H9 (cell line): ENCODE measurements around the gene CNNM2. TPM values are rescaled to one million over a fixed set of nuclear protein-coding genes. Genes with fewer than 3 reads are reported as not detected.
"Not testable (repeated sequence)": the region's sequence is repeated elsewhere in the genome, so short reads cannot be mapped to it uniquely, and the experiment has no call there.

Source experiments
- DNase-seq: peaks from one replicate; pipeline ENCODE4 v3.0.0-alpha.2; 2017
- H2AFZ ChIP-seq: one replicate; pipeline ENCODE4 v1.6.1; 2013; ENCODE audit warnings: mild to moderate bottlenecking, low read length, control low read depth, moderate library complexity
- H2AK5ac ChIP-seq: 2 replicates; pipeline ENCODE4 v1.6.1; 2013; ENCODE audit warnings: low read length, control low read depth, mixed read lengths; ENCODE audit not compliant: insufficient read length
- H2BK120ac ChIP-seq: one replicate; pipeline ENCODE4 v1.6.1; 2013; ENCODE audit warnings: low read depth, mild to moderate bottlenecking, low read length, control low read depth, inconsistent platforms; ENCODE audit not compliant: poor library complexity, severe bottlenecking
- H2BK12ac ChIP-seq: 2 replicates; pipeline ENCODE4 v1.6.1; 2013; ENCODE audit warnings: low read length, control low read depth, mixed read lengths, low read depth; ENCODE audit not compliant: insufficient read length
- H2BK15ac ChIP-seq: 2 replicates; pipeline ENCODE4 v1.6.1; 2013; ENCODE audit warnings: low read depth, low read length, control low read depth
- H2BK20ac ChIP-seq: one replicate; pipeline ENCODE4 v1.6.1; 2013; ENCODE audit warnings: low read depth, mild to moderate bottlenecking, low read length, control low read depth, inconsistent platforms; ENCODE audit not compliant: poor library complexity, severe bottlenecking
- H2BK5ac ChIP-seq: 2 replicates; pipeline ENCODE4 v1.6.1; 2013; ENCODE audit warnings: low read length, control low read depth, mixed read lengths; ENCODE audit not compliant: insufficient read length
- H3K14ac ChIP-seq: 2 replicates; pipeline ENCODE4 v1.6.1; 2013; ENCODE audit warnings: low read length, control low read depth; ENCODE audit not compliant: insufficient read depth
- H3K18ac ChIP-seq: 2 replicates; pipeline ENCODE4 v1.6.1; 2013; ENCODE audit warnings: low read depth, mild to moderate bottlenecking, mixed read lengths, low read length, control low read depth; ENCODE audit not compliant: insufficient read length
- H3K23ac ChIP-seq: 2 replicates; pipeline ENCODE4 v1.6.1; 2013; ENCODE audit warnings: low read length, control low read depth, mixed read lengths, low read depth; ENCODE audit not compliant: insufficient read length
- H3K23me2 ChIP-seq: 2 replicates; pipeline ENCODE4 v1.6.1; 2013; ENCODE audit warnings: low read depth, mild to moderate bottlenecking, mixed read lengths, low read length, control low read depth; ENCODE audit not compliant: insufficient read length, poor library complexity, severe bottlenecking
- H3K27ac ChIP-seq: 2 replicates; pipeline ENCODE4 v1.5.1; 2013; ENCODE audit warnings: low read length, control low read depth, mixed read lengths, low read depth; ENCODE audit not compliant: insufficient read length
- H3K27me3 ChIP-seq: 2 replicates; pipeline ENCODE4 v1.6.1; 2013; ENCODE audit warnings: low read length, control low read depth, inconsistent platforms; ENCODE audit not compliant: insufficient read depth
- H3K4ac ChIP-seq: 2 replicates; pipeline ENCODE4 v1.6.1; 2013; ENCODE audit warnings: low read depth, mild to moderate bottlenecking, control low read depth, inconsistent platforms, low read length, moderate library complexity
- H3K4me1 ChIP-seq: 2 replicates; pipeline ENCODE4 v1.6.1; 2013; ENCODE audit warnings: low read length, control low read depth, inconsistent platforms; ENCODE audit not compliant: insufficient read depth
- H3K4me2 ChIP-seq: 2 replicates; pipeline ENCODE4 v1.6.1; 2013; ENCODE audit warnings: low read length, control low read depth, mixed read lengths; ENCODE audit not compliant: insufficient read length, insufficient read depth
- H3K56ac ChIP-seq: 2 replicates; pipeline ENCODE4 v1.6.1; 2013; ENCODE audit warnings: low read depth, mild to moderate bottlenecking, mixed read lengths, low read length, control low read depth; ENCODE audit not compliant: insufficient read length
- H3K79me1 ChIP-seq: 2 replicates; pipeline ENCODE4 v1.6.1; 2013; ENCODE audit warnings: low read depth, mild to moderate bottlenecking, moderate library complexity, low read length, control low read depth, inconsistent platforms; ENCODE audit not compliant: insufficient read depth, poor library complexity, severe bottlenecking
- H3K79me2 ChIP-seq: 2 replicates; pipeline ENCODE4 v1.6.1; 2013; ENCODE audit warnings: low read length, control low read depth, inconsistent platforms; ENCODE audit not compliant: insufficient read depth
- H3K9ac ChIP-seq: 2 replicates; pipeline ENCODE4 v1.6.1; 2013; ENCODE audit warnings: low read length, control low read depth, mixed read lengths; ENCODE audit not compliant: insufficient read length; ENCODE audit errors: extremely low read depth
- H3K9me3 ChIP-seq: one replicate; pipeline ENCODE4 v1.6.1; 2013; ENCODE audit warnings: low read depth, low read length, inconsistent platforms; ENCODE audit not compliant: control insufficient read depth
- H3T11ph ChIP-seq: one replicate; pipeline ENCODE4 v1.6.1; 2013; ENCODE audit warnings: mild to moderate bottlenecking, low read length, control low read depth, inconsistent platforms
- H4K20me1 ChIP-seq: one replicate; pipeline ENCODE4 v1.6.1; 2013; ENCODE audit not compliant: control insufficient read depth, insufficient read length, insufficient read depth
- H4K5ac ChIP-seq: 2 replicates; pipeline ENCODE4 v1.6.1; 2013; ENCODE audit warnings: low read depth, mild to moderate bottlenecking, mixed read lengths, low read length, control low read depth; ENCODE audit not compliant: insufficient read length
- H4K8ac ChIP-seq: replicated peaks from 2 replicates; pipeline ENCODE4 v1.6.1; 2013; ENCODE audit warnings: low read length, control low read depth, mixed read lengths, low read depth; ENCODE audit not compliant: insufficient read length
- H4K91ac ChIP-seq: 2 replicates; pipeline ENCODE4 v1.6.1; 2013; ENCODE audit warnings: low read depth, mild to moderate bottlenecking, moderate library complexity, mixed read lengths, low read length, control low read depth; ENCODE audit not compliant: insufficient read length
- H3K27ac Mint-ChIP-seq, 3 experiments: 2 replicates in 2 of 3; 3 replicates in 1 of 3; pipeline ENCODE4 v1.8.0; 2020 to 2021; ENCODE audit warnings: mixed read lengths in 3 of 3, mild to moderate bottlenecking in 1 of 3, moderate library complexity in 1 of 3
- H3K27me3 Mint-ChIP-seq: 2 replicates; pipeline ENCODE4 v1.8.0; 2021; ENCODE audit warnings: low read depth, mild to moderate bottlenecking, moderate library complexity, mixed read lengths
- H3K36me3 Mint-ChIP-seq, 3 experiments: 2 replicates in 2 of 3; 3 replicates in 1 of 3; pipeline ENCODE4 v1.8.0; 2020 to 2021; ENCODE audit warnings: low read depth in 3 of 3, mixed read lengths in 3 of 3; ENCODE audit not compliant: insufficient read depth in 1 of 3
- H3K4me1 Mint-ChIP-seq, 2 experiments: 2 replicates each; pipeline ENCODE4 v1.8.0; 2020; ENCODE audit warnings: mixed read lengths in 2 of 2
- H3K4me3 Mint-ChIP-seq, 2 experiments: 2 replicates in 1 of 2; 3 replicates in 1 of 2; pipeline ENCODE4 v1.8.0; 2020 to 2021; ENCODE audit warnings: mild to moderate bottlenecking in 2 of 2, mixed read lengths in 2 of 2, moderate library complexity in 1 of 2
- H3K9me3 Mint-ChIP-seq, 2 experiments: 2 replicates in 1 of 2; 3 replicates in 1 of 2; pipeline ENCODE4 v1.8.0; 2020; ENCODE audit warnings: mild to moderate bottlenecking in 2 of 2, mixed read lengths in 2 of 2, moderate library complexity in 1 of 2
- CTCF ChIP-seq: fragments of 200-600 bp; sonication (generic); conservative IDR thresholded peaks from 3 replicates; pipeline ENCODE4 v1.8.0; 2021; ENCODE audit warnings: antibody characterized with exemption, mild to moderate bottlenecking
- WGBS: extraction: QIAGEN DNeasy Blood & Tissue Kit; methylation state at CpG from one replicate; pipeline ENCODE4 v1.1.7; 2013; ENCODE audit warnings: missing lambda C conversion rate, low lambda C conversion rate, mixed read lengths; ENCODE audit not compliant: insufficient read length; ENCODE audit errors: extremely low coverage; 5-methylcytosine and 5-hydroxymethylcytosine counted together
- total RNA-seq: library from RNA; stranded (reverse); gene quantifications from 2 replicates; pipeline ENCODE4 v1.2.1, GENCODE V29; 2021

CNNM2 gene
- total RNA-seq, 1 experiment from 2014 or later, result 17.5 TPM

GRCh38 chr10:103066141-103067098 is 148.3 kb downstream of the CNNM2 start:
- Histone ChIP-seq H2BK20ac (no peak overlapping the region), H3T11ph (no peak overlapping the region), H3K56ac (no peak overlapping the region), H3K79me2 (no peaks in the 10 kb centered on the region), H3K27ac (no peak overlapping the region), H3K14ac (no peak overlapping the region), H2BK12ac (no peak overlapping the region), H3K27me3 (no peaks in the 10 kb centered on the region), H2BK120ac (no peak overlapping the region), H3K18ac (no peak overlapping the region), H3K4me2 (no peak overlapping the region), H4K20me1 (no peaks in the 10 kb centered on the region), H4K8ac (no peak overlapping the region), H3K23me2 (no peaks in the 10 kb centered on the region), H2BK5ac (no peak overlapping the region), H3K9me3 (no peaks in the 10 kb centered on the region), H2AK5ac (no peak overlapping the region), H2BK15ac (no peak overlapping the region), H3K4ac (no peak overlapping the region), H3K9ac (no peak overlapping the region), H3K23ac (no peak overlapping the region), H4K91ac (no peak overlapping the region), H4K5ac (no peak overlapping the region), H3K4me1 (no peaks in the 10 kb centered on the region), H3K79me1 (no peaks in the 10 kb centered on the region), H2AFZ (no peak overlapping the region)
- Mint-ChIP-seq H3K4me3 (no peak overlapping the region), H3K4me1 (peaks cover 13% of the 10 kb centered on the region in 2 experiments), H3K9me3 (no peaks in the 10 kb centered on the region), H3K27me3 (no peaks in the 10 kb centered on the region), H3K36me3 (peaks cover 0 to 3% (median 0%) of the 10 kb centered on the region in 3 experiments; a peak in 2 of 7 replicates), H3K27ac (peak overlapping the region in 2 of 3 experiments; percentile 70 to 71; a peak in 3 of 7 replicates)
- no peak for TF ChIP-seq CTCF
- DNase-seq, result no peak
- WGBS, result no CpG with 5 or more reads among the region's 16 CpGs

- not testable (repeated sequence) for H3K9ac ChIP-seq, H4K20me1 ChIP-seq, H3K4me1 ChIP-seq, H3K4me2 ChIP-seq, H3K9me3 Mint-ChIP-seq, H3K23me2 ChIP-seq, H3K27ac Mint-ChIP-seq, H4K8ac ChIP-seq, H3K36me3 Mint-ChIP-seq, H3K18ac ChIP-seq, H3K23ac ChIP-seq, H2BK12ac ChIP-seq, H2AK5ac ChIP-seq, H3K27me3 Mint-ChIP-seq, H3K27me3 ChIP-seq, H3K79me2 ChIP-seq, H3T11ph ChIP-seq, H2AFZ ChIP-seq, H3K27ac ChIP-seq, H3K4ac ChIP-seq, H2BK15ac ChIP-seq, H4K5ac ChIP-seq, H3K79me1 ChIP-seq, H4K91ac ChIP-seq, DNase-seq, H2BK120ac ChIP-seq, H3K14ac ChIP-seq, H3K9me3 ChIP-seq, H2BK20ac ChIP-seq, H3K56ac ChIP-seq, H3K4me3 Mint-ChIP-seq, H2BK5ac ChIP-seq
- no CpG with 5 or more reads among the region's 4 CpGs for WGBS
- H3K4me1 Mint-ChIP-seq, result peaks cover 13% of the 10 kb centered on the region in 2 experiments
Observed at GRCh38 chr10:103067099-103067477, 149.0 kb downstream of the CNNM2 start.
